Kidney tubule cell (primary cell): ENCODE results near the gene GRIN2D.
A peak's percentile ranks its signal among the peaks of the same experiment; 100 is the strongest.
"Not testable (repeated sequence)": the region's sequence is repeated elsewhere in the genome, so short reads cannot be mapped to it uniquely, and the experiment has no call there.

Experiments
- DNase-seq: peaks from one replicate; pipeline ENCODE4 v3.0.0-alpha.2; 2018; ENCODE audit warnings: low spot score

GRIN2D gene

DNA sequence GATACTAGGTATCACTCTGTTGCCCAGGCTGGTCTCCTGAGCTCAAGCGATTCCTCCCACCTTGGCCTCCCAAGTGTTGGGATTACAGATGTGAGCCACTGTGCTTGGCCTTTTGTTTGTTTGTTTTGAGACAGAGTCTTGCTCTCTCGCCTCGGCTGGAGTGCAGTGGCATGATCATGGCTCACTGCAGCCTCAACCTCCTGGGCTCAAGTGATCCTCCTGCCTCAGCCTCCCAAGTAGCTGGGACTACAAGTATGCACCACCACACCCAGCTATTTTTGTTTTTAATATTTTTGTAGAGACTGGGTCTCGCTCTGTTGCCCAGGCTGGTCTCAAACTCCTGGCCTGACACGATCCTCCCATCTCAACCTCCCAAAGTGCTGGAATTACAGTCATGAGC lies 21.7 kb upstream of the GRIN2D start:
- not testable (repeated sequence) for DNase-seq

DNA sequence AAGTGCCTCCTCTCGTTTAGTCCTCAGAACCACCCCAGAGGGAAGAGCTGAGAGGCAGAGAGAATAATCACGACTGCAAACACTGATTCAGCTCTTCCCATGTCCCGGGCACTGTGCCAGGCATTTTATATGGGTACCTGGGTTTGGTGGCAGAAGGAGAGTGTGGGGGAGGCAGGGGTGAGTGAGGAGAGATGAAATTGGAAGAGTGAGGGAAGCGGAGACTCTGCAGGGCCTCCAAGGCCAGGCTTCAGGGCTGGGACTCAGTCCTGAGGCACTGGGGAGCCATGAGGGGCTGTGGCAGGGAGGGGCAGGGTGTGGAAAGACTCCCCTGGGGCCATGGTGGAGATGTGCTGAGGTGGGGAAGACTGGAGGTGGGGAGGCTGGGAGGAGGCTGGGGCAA lies 20.6 kb upstream of the GRIN2D start:
- peak; percentile 59 for DNase-seq

DNA sequence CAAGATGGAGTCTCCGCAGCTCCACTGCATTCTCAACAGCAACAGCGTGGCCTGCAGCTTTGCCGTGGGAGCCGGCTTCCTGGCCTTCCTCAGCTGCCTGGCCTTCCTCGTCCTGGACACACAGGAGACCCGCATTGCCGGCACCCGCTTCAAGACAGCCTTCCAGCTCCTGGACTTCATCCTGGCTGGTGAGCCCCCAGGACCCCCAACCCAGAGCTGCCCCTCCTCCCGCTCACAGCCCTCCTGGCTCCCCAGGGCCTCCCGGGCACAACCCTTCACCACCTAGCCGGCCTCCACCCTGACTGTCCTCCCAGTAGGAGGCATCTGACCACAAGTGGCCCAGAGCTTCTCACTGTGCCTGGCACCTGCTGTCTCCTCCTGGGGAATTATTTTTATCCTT lies 19.9 kb upstream of the GRIN2D start:
- no peak for DNase-seq

DNA sequence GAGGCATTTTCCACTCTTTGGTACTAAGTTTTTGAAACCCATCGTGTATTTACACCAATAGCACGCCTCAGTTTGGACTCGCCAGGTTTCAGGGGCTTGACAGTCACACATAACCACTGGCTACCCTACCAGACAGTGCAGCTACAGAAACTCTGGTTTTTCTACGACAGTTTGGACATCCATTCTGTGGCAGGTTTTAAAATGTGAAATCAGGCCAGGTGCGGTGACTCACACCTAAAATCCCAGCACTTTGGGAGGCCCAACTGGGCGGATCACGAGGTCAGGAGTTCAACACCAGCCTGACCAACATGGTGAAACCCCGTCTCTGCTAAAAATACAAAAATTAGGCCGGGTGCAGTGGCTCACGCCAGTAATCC lies 15.3 kb upstream of the GRIN2D start:
- no peak for DNase-seq

DNA sequence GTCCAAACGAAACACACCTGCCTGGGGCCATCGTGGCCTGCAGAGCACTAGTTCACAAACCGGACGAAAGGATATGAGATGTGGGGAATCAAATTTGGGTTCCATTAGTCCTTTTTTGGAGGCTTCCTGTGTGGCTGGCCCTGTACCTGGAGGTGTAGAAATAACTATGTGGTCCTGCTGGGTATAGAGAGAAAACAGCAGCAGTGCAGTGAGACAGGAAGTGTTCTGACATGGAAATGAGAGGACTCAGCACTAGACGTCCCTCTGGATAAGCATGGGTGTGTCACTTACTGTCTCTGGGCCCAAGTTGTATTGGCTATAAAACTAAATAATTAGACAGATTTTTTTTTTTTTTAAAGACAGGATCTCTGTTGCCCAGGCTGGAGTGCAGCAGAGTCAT lies 14.4 kb upstream of the GRIN2D start:
- DNase-seq, result no peak

DNA sequence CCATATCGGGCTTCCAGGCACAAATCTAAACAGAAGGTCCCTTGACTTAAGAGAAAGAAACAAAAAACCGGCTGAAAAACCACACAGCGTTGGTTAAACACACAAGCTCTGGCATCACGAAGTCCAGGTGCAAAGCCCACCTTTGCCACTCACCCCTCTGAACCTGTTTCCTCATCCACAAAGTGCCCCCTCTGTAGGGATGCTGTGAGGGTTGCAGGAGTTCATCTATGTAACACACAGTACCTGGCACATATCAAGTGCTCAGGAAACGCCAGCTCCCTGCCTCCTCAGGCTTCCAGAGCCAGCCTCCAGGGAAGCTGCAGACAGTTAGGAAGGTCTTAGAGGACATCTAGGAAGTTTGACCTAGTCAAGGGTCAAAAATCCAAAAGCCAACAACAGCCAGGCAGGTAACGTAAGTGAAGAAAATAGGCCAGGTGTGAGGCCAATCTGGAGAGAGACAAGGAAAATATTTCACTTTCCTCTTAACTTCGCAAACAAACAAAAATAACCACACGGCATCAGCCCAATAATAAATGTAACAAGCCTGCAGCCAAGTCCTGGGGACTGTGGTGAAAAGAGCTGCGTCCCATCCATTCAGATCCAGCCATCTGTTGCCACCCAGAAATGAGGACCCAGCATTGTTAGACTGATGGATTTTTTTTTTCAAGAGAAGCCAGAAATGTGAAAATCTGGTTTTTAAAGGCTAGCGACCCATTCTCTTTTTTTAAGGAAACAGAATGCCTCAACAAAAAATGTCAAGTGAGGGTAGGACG lies 12.1 kb upstream of the GRIN2D start:
- DNase-seq, result no peak

DNA sequence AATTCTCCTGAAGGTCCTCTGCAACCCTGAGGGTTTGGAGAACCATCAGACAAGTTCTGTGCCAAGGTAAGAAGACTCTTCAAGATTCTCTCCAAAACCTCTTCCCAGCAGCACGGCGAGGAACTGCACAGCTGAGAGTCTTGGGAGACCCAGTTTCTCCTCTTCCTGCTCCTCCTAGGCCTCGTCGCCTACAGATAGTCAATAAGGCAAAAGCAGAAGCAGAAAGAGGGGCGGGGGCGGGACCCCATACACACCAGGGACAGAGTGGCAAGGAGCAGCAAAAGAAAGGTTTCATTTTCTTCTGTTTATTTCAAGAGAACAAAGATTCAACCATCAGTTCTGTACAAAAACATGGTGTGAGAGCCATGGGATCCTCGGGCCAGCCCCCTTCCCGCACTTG lies 11.2 kb upstream of the GRIN2D start:
- no peak for DNase-seq

DNA sequence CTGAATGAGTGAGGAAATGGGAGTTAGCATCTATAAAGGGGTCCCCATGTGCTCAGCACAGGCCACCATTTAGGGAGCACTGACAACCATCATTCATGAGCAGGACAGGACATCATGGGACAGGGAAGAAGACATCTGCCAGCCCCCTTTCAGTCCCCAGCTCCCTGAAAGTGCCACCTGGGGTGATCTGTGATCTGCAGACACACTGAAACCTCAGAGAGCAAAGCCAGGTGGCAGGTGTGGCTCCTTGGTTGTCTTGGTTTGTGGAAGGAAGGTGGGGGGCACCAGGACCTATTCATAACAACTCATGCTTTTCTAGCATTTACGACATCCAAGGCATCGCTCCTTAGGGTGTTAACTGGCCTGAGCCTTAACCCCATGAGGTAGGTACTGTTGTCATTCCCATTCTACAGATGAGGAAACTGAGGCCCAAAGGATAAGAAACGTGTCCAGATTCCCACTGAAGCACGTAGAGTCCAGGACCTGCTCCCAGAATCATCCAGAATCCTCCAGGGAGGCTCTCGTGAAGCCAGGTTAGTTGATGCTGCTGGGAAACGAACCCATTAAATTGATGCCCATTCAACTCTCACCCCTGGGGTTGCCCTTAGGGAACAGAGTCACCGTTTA lies 7.9 kb upstream of the GRIN2D start:
- DNase-seq, result no peak

DNA sequence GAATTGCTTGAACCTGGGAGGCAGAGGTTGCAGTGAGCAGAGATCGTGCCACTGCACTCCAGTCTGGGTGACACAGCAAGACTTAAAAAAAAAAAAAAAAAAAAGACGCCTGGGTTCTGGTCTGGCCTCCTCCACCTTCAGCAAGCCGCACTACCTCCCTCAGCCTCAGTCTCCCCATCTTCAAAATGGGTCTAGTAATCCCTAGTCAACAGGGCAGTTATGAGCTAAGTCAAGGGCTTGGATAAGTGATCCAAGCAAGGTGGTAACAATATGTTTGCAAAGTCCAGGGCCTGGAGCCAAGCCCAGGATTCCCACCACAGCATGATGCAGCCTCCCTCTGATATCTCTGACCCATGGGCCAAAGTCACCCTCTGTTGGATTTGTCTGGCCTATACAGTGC lies 6.5 kb upstream of the GRIN2D start:
- DNase-seq, result no peak

DNA sequence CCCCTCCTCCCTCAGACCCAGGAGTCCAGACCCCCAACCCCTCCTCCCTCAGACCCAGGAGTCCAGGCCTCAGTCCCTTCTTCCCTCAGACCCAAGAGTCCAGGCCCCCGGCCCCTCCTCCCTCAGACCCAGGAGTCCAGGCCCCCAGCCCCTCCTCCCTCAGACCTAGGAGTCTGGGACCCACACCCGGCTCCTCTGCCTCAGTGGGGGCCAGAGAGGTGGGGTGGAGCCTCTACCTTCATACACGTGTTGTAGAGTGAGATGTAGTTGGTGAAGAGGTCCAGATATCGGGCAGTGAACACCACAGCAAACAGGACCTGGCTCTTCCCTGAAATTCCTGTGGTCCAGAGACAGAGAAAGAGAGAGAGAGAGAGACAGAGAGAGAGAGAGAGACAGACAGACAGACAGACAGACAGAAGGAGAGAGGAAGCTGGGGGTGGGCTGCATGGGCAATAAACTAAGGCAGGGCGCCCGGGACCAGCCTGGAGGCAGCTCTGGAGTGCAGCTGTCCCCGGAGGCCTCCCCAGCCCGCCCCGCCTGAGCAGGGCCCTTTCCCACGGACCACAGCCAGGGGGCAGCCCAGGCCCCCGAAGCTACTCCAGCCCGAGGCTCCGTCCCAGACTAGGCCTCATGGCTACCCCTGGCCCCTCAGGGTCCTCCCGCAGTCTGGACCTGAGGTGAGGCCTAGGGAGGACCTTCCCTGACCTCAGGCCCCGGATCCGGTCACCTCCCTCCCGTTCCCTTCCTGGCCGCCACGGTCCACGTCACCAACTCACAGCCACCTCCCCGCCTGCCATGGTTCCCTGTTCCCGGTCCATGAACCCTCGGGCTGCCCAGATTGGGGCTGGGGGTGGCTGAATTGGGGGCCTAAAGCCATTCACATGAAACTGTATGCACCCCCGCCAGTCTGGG lies 3.0 kb upstream of the GRIN2D start:
- DNase-seq, result peak; percentile 63

DNA sequence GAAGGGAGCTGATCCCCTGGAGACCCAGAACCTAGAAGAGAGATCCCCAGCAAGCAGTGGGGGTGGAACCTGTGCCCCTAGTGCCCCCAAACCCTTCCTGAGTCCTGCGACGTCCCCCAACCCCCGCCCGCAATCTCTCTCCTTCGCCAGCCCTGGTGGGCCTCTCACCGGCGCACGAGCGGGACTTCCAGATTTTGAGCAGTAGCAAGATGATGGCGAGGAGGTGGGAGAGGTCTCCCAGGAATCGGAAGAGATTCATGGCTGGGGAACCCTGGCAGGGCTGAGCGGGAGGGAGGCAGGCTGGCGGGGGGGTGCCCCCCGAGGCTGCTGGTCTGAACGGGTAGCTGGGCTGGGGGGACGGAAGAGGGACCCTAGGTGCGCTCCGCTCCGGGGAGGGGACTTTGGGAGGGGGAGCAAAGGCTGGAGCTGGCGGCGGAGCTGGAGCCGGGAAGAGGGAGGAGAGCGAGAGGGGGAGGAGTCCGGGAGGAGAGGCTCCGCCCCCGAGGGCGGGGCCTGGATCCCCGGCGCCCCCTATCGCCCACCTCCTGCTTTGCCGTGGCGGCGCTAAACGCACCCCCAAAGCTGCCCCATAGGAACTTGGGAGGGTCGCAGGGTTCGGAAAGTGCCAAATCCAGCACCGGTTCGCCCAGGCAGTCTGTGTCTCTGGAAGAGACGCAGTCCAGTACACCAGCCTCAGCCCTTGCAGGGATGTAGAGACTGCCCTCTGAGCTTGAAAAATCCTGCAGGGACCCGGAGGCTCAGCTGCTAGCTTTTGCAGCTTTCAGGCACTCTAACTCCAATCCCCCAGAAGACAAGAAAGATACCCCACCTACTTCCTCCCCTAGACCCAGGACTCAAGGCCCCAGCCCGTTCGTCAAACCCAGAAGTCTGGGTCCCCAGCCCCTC lies 2.1 kb upstream of the GRIN2D start, which contains the start of gene KDELR1:
Gene KDELR1, minus strand, starts transcription at position 452 of the 906 bp plus-strand sequence. Its CDS starts 193 bp downstream, at position 259.
- peak; percentile 76 for DNase-seq

DNA sequence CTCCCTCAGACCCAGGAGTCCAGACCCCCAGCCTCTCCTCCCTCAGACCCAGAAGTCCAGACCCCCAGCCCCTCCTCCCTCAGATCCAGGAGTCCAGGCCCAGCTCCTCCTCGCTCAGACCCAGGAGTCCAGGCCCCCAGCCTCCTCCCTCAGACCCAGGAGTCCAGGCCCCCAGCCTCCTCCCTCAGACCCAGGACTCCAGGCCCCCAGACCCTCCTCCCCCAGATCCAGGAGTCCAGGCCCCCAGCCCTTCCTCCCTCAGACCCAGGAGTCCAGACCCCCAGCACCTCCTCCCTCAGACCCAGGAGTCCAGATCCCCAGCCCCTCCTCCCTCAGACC lies 1.5 kb upstream of the GRIN2D start:
- DNase-seq, result not testable (repeated sequence)

DNA sequence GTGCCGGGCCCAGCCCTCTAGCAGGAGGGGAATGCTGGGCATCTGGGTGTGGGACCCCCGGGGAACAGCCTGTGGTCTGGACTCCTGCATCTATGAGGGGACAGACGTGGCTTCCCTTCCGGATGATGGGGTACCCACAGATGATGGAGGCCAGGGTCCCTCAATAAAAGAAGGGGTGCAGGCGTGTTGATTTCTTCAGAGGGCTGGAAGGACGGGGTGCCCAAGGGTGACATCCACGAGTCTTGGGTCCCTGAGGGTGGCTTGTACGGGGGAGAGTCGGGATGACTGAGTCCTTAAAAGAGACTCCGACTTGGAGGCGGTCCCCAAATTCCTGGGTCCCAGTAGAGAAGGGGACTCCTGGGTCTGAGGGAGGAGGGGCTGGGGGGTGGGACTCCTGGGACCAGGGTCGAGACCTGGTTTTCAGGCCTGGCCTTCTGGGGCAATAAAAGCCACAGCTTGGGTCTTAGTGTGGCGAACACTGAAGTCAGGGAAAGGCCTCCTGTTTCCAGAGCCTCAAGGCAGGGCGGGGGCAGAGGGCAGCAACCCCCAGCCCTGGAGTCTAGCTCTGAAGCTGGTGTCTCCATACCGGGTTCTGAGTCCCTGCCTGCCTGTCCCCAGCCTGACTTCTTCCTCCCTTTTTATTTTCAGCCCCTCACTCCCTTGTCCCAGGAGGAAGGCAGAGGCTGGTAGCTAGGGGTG lies 459 bp upstream of the GRIN2D start:
- no peak for DNase-seq

DNA sequence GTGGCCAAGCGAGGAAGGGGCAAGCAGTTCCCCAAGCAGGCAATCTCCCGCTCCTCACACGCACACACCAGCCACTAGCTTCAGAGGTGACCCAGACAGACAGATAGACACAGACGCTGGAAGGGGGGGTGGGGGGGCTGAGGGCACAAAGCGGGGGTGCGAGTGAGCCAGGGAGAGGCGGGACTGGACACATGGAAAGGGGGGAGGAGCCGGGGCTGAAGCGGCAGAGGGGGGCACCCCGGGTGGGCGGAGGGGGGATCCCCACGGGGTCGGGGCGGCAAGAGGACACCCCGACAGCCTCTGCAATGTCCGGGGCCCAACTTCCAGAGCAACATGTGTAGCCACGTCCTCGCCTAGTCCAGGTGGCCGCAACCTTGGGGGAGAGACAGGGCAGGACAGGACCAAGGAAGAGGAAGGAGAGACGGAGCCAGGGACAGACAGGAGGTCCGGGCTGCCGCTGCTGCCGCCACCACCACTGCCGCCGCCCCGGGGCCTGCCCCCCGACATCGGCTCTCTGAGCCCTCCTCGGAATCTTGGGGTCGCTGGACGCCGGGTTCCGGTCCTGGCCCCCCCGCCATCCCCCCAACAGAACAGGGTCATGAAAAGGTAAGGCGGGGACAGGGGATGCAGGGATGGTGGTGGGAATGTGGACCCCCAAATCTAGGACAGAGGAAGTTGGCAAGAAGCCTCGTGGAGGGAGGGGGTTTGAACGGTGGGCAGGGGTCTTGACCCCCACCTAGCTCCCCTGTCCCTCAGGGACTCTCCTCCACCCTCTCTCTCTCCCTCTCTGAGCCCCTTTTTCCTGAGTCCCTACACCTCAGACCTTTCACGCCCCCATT lies 1.1 kb downstream of the GRIN2D start:
- DNase-seq, result no peak

DNA sequence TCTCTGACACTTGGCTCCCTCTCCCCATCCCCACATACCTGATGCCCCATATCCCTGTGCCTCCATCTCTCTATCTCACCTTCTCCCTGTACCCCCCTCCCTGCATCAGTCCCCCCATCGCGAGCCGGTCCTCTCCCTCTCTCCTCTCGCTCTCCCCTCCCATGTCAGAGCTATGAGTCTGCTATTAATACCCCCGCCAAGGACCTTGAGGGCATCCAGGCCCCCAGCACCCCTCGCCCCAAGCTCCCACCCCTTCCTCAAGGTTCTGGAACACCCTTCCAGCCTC lies 1.6 kb downstream of the GRIN2D start:
- no peak for DNase-seq

DNA sequence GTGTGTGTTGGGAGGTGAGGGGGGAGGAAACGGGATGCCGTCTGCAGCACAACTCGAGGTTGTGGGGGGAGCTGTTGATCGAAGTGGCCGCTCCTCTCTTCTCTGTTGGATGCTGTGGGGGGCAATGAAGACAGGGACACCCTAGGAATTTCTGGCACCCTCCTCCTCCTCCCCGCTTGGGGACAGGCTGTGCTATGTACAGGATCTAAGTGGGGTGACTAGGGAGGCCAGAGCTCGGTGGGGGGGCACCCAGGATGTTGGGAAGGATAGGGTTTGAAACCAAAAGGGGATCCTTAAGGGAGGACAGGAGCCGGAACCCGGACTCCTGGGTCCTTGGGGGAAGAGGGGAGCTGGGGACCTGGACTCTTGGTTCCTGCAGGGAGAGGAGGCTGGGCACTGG lies 2.0 kb downstream of the GRIN2D start:
- DNase-seq, result no peak

DNA sequence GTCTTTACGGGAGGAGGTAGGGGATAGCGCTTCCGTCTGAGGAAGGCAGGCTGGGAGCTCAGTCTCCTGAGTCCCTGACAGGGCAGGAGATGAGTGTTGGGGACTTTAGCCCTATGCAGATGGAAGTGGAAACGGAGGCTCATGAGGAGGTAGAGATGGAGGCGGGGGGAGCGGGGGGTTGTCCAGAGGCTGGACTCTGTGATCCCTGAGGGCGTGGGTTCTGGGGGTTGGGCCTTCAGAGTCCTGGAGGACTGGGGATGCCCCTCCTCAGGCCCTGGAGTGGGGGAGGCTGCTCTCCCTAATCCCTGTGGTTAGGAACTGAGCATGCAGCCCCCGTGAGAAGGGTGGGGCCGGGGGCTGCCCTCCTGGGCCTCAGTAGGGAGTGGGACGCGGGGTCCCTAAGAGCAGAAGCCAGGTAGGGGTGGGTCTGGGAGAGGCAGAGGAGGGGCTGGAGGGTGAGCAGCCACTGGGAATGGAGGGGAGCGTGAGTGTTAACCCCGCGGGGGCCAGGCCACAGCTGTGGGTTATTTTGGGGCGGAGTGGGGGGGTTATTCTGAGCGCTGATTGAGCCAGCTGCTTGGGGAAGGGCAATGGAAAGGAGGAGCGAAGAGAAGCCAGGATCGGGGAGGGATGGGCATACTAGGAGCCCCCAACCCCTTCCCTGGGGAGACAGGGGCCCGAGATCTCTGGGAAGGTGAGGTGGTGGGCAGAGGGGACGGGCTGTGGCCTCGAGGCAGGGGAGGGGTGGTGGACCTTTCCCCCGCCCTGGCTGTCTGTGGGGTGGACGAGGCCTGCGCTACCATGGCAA lies 2.8 kb downstream of the GRIN2D start:
- DNase-seq, result no peak

DNA sequence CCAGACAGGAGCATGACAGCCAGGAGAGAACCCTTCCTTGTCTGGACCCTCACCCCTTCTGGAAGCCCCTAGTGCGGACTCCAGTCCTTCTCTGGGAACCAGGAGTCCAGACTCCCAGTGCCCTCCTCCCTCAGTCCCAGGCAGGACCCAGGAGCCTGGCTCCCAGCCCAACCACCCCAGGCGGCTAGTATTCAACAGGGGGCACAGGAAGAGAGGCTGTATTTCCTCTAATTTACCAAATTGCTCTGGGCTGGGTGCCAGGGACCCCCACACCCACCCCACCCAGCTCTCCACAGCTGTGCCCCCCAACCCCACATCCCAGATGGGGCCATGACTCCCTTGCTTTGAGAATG lies 3.3 kb downstream of the GRIN2D start:
- no peak for DNase-seq

DNA sequence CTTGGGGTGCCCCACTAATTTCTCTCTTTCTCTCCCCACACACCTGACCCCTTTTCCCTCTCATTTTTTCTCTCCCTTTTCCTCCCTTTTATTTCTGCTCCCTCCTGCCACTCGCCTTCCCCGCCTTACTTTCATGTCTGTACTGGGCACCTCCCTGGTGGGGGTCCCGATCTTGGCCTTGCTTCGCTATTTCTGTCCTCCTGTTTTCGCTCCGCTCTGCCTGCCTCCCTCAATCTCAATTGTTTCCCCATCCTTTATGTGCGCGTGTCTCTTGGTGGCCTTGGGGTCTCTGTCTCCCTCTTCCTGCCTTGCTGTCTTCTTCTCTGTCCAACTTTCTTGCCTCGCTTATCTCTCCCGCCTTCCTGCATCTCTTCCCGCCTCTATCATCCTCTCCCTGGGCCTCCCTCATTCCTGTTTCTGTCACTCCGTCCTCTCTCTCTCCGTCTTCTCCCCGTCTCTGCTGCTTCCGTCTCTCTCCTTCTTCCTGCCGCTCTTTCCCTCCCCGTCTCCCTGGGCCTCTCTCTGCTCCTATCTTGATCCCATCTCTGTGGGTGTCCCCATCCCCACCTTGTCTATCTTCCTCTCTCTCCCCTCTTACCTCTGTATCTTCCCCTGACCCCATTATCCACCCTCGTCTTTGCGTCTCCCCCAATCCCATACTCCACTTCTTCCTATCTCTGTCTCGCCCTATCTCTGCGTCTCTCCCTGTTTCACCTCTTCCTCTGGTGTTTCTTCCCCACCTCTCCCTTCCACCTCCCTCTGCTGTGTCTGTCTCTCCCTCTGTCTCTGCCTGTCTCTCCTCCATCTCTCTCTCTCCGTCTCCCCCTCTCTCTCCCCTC lies 4.0 kb downstream of the GRIN2D start:
- DNase-seq, result no peak
